D721Med (cell line): ENCODE data around the gene AGAP1.

Source experiments
- DNase-seq: peaks from one replicate; pipeline ENCODE4 v3.0.0; 2011; ENCODE audit warnings: low spot score; ENCODE audit not compliant: insufficient read length
- FAIRE-seq: peaks from 2 replicates; lab custom pipeline; 2011; peaks lifted over from hg19 to GRCh38; lab: Jason Lieb, UNC
- TF ChIP-seq, protein P1 (sequence below): IDR thresholded peaks from 2 replicates; pipeline ENCODE4 v1.5.1; 2012; ENCODE audit warnings: mild to moderate bottlenecking, control low read depth; ENCODE audit not compliant: insufficient read depth; ENCODE audit errors: missing control alignments

AGAP1 gene

DNA sequence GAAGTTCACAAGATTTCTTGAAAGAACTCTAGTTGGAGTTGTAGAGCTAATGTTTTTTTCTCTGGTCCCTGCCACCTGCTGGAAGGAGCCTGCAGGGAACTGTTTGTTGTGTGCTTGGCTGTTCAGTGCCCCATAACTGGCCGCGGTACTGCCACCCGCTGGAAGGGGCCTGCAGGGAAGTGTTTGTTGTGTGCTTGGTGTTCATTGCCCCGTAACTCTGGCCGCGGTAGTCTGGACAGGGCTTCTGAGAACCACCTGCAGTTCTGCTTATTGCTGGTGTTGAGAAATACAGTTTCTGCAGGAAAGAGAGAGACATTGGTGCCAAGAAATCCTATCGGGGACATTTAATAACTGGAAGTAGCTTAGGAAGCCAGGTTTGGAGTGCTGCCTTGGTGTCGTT is 58.1 kb downstream of the AGAP1 start:
- FAIRE-seq (no peak), DNase-seq (peak; percentile 60)
- TF ChIP-seq, protein P1, sequence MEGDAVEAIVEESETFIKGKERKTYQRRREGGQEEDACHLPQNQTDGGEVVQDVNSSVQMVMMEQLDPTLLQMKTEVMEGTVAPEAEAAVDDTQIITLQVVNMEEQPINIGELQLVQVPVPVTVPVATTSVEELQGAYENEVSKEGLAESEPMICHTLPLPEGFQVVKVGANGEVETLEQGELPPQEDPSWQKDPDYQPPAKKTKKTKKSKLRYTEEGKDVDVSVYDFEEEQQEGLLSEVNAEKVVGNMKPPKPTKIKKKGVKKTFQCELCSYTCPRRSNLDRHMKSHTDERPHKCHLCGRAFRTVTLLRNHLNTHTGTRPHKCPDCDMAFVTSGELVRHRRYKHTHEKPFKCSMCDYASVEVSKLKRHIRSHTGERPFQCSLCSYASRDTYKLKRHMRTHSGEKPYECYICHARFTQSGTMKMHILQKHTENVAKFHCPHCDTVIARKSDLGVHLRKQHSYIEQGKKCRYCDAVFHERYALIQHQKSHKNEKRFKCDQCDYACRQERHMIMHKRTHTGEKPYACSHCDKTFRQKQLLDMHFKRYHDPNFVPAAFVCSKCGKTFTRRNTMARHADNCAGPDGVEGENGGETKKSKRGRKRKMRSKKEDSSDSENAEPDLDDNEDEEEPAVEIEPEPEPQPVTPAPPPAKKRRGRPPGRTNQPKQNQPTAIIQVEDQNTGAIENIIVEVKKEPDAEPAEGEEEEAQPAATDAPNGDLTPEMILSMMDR: peak; percentile 69

DNA sequence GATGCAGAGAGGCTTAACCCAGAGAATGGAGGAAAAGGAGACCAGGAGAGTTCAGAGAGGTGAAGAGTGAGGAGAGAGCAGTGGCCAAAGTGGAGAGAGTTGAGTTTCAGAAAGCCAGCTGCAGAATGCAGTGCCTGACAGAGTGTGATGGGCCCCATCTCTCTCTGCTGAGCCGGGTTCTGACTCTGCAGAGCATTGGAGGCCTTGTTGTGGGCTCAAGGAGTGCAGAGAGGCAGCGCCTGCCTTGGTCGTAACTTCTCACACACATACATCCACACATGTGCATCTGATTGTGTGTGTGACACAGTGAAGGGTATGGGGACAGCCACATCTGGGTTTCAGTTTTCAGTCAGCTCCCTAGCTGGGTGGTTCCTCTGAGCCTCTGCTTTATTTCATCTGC is 58.8 kb downstream of the AGAP1 start:
- FAIRE-seq (no peak), DNase-seq (no peak)
- TF ChIP-seq, protein P1: no peak

DNA sequence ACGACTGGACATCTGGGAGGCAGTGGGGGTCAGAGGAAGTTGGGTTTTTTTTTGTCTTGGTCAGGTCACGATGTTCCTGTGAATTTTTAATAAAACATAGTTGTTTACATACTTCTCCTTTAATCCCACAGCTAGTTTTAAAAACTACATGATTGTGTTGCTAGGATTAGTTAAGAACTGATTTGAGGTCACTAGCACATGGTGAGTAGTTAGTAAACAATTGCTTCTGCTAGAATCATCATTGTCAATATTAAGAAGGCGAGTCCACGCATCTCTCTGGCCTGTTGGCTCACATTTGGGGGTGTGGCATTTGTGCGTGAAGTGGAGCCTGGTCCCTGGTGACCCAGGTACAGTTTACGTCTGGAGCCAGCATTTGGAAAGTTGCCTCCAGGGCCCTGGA is 59.4 kb downstream of the AGAP1 start:
- TF ChIP-seq, protein P1: no peak
- FAIRE-seq (no peak), DNase-seq (no peak)

DNA sequence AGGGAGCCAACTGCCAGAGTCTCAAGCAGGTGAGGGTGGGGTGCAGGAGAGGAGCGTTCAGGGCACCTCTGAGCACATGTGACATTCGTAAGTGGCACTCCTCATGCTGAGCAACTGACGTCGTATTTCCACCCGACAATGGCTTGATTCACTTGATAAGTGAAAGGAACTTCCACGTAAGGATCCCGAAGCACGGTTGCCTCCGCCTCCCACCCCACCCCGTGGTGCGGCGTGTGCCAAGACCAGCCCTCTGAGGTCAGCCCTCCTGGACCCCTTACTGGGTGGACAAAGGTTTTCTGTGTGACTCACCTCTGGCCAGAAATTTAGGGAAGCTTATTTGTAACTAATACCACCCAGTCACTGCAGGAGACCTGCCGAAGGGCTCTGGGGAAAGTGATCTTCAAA is 59.9 kb downstream of the AGAP1 start:
- DNase-seq: no peak
- TF ChIP-seq, protein P1: no peak
- FAIRE-seq: no peak

DNA sequence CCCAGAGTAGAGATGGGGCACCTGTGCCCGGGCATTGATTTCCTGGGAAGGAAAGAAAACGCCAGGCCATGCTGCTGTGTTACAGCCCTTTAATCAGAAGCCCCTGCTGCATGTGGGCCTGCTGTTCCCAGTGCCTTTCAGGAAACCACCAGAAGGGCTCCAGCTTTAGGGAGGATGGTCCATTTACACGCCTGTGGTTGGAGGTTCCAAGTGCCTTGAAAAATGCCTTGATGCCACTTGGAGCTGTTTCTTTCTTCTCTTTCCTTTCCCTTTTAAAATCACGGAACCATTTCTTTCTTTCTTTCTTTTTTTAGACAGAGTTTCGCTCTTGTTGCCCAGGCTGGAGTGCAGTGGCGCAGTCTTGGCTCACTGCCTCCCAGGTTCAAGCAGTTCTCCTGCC is 60.5 kb downstream of the AGAP1 start:
- DNase-seq (no peak), FAIRE-seq (no peak)
- TF ChIP-seq, protein P1: no peak

DNA sequence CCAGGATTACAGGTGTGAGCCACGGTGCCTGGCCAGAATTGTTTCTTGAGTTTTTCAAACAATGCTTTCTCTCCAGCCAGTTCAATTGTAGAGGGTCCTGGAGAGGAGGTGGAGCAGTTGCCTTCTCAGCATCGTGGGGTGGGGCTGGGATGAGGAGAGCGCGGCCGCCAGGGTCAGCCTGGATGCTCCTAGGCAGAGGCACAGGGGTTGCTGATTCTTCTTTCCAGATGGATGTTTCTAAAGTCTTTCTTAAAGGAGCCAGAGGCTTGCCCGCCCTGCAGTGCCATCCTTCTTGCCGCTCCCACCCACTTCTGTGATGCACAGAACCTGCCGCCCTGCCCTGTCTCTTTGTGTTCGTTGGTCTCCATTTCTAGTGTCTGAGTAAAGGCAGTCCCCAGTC is 61.1 kb downstream of the AGAP1 start:
- FAIRE-seq (no peak), DNase-seq (no peak)

DNA sequence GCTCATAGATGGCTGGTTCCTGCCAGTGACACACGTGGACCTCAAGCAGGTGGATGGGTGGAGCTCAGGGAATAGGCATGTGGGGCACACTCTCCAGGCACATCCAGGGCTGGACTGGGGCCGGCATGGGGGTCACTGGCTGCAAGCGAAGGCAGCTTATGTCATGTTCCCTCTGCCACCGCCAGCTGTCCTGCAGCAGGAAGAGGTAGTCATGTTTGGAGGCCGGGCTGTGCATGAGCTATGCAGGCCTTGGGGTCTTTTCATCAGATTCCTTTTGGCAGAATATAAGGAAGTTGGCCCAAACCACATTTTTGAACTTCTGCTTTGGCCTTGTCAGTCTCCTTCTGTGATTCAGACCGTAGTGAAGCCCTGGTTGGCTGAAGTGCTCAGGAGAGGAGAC is 61.5 kb downstream of the AGAP1 start:
- DNase-seq (no peak), FAIRE-seq (no peak)

More for the DNA sequence above, 61.1 kb downstream of the AGAP1 start:
- TF ChIP-seq, protein P1: no peak

More for the DNA sequence above, 61.5 kb downstream of the AGAP1 start:
- TF ChIP-seq, protein P1: no peak
